ENCODE measurements around the gene RDM1. TPM values are rescaled to one million over a fixed set of nuclear protein-coding genes. Genes with fewer than 3 reads are reported as not detected.

RDM1 gene
- total and polyA plus RNA-seq, 2 donors (not counting 1 experiment from before 2014, with no cell fraction given): 0.48 to 0.83 TPM

DNA sequence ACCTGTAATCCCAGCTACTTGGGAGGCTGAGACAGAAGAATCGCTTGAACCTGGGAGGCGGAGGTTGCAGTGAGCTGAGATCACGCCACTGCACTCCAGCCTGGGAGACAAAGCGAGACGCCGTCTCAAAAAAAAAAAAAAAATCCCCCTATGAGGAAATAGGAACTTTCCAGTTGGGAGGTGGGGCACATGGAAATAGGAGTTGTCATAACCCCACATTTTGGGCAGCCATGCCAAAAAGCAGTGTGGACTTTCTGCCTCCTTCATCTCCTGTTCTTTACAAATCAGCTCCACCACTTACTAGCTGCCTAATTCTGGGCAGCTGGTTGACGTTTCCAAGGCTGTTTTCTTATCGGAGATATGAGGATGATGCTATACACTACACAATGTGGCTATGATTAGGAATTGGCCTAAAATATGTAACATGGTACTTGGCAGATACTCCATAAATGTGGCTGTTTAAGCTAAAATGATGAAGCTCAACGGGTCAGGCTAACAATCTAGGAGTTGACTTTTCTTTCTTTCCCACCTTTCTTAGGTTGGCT is 28.9 kb downstream of the RDM1 start:
- DNase-seq (ENCODE audit: low read depth in 2 of 2): no peak
- Histone ChIP-seq H3K9me3 (ENCODE audit: control insufficient read depth, insufficient read depth, low read depth, low read length) (no peaks in the 10 kb centered on the region), H3K4me1 (ENCODE audit: control insufficient read depth, extremely low read depth, insufficient read depth, low read length) (no peaks in the 10 kb centered on the region), H3K27ac (ENCODE audit: insufficient read depth, low read length) (no peak overlapping the region), H3K27me3 (ENCODE audit: control insufficient read depth, insufficient read depth, low read length) (no peaks in the 10 kb centered on the region), H3K4me2 (ENCODE audit: extremely low read depth, insufficient read depth, low read length) (no peak overlapping the region), H4K20me1 (ENCODE audit: control insufficient read depth, extremely low read depth, insufficient read depth, low read length) (no peaks in the 10 kb centered on the region), H3K36me3 (ENCODE audit: control insufficient read depth, insufficient read depth, low read length) (no peaks in the 10 kb centered on the region), H2AFZ (ENCODE audit: low read length) (no peak overlapping the region), H3K9ac (ENCODE audit: insufficient read depth, low read length) (no peak overlapping the region), H3K79me2 (ENCODE audit: control insufficient read depth, insufficient read depth, low read length) (no peaks in the 10 kb centered on the region), H3K4me3 (replicated peaks in 1 of 4; ENCODE audit: control extremely low read depth in 1 of 4, insufficient read depth in 1 of 4, low read depth in 3 of 4, low read length in 4 of 4) (no peak overlapping the region)
- TF ChIP-seq EZH2 (IDR thresholded peaks at IDR 0.05; ENCODE audit: low read length, missing control alignments): no peak
- TF ChIP-seq, protein P1, sequence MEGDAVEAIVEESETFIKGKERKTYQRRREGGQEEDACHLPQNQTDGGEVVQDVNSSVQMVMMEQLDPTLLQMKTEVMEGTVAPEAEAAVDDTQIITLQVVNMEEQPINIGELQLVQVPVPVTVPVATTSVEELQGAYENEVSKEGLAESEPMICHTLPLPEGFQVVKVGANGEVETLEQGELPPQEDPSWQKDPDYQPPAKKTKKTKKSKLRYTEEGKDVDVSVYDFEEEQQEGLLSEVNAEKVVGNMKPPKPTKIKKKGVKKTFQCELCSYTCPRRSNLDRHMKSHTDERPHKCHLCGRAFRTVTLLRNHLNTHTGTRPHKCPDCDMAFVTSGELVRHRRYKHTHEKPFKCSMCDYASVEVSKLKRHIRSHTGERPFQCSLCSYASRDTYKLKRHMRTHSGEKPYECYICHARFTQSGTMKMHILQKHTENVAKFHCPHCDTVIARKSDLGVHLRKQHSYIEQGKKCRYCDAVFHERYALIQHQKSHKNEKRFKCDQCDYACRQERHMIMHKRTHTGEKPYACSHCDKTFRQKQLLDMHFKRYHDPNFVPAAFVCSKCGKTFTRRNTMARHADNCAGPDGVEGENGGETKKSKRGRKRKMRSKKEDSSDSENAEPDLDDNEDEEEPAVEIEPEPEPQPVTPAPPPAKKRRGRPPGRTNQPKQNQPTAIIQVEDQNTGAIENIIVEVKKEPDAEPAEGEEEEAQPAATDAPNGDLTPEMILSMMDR (conservative IDR thresholded peaks at IDR 0.05 in 1 of 2, IDR thresholded peaks at IDR 0.05 in 1 of 2; ENCODE audit: low read depth in 1 of 2, low read length in 2 of 2): no peak

DNA sequence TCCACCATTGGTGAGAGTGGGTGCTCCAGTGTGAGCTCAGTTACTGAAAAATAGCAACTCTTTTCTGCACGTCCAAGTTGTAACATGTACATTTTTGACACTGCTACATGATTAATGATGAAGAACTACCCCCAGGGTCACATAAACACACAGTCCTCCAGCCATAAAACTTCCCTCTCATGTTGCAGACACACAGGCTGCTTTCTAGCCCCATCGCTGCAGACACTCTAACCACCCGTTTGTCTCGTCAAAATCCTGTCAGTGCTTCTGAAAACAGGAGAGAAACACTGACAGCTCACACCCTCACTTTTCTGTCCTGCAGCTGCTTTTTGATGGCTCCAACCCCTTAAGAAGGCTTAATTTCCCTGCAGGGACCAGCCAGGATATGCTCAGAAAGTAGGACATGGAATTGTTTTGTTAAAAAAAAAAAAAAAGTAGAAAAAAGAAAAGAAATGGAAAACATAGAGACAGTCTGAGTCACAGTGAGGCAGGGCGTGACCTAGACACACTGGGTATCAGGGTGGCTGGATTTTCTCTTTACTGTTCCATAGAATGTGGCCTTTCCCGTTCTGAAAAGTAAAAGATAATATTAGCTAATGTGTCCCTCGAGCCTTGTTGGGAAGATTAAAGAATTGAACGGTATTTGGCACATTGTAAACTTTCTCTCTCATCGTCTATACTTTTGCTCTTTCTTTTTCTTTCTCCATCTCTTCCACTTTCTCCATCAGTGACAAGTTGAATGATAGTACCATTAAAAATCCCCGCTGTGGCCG is 29.7 kb downstream of the RDM1 start:
- Histone ChIP-seq H3K27me3 (ENCODE audit: control insufficient read depth, insufficient read depth, low read length) (no peaks in the 10 kb centered on the region), H3K9me3 (ENCODE audit: control insufficient read depth, insufficient read depth, low read depth, low read length) (no peaks in the 10 kb centered on the region), H3K27ac (ENCODE audit: insufficient read depth, low read length) (no peak overlapping the region), H4K20me1 (ENCODE audit: control insufficient read depth, extremely low read depth, insufficient read depth, low read length) (no peaks in the 10 kb centered on the region), H3K4me2 (ENCODE audit: extremely low read depth, insufficient read depth, low read length) (no peak overlapping the region), H3K9ac (ENCODE audit: insufficient read depth, low read length) (no peak overlapping the region), H3K4me1 (ENCODE audit: control insufficient read depth, extremely low read depth, insufficient read depth, low read length) (no peaks in the 10 kb centered on the region), H3K4me3 (replicated peaks in 1 of 4; ENCODE audit: control extremely low read depth in 1 of 4, insufficient read depth in 1 of 4, low read depth in 3 of 4, low read length in 4 of 4) (no peak overlapping the region), H3K79me2 (ENCODE audit: control insufficient read depth, insufficient read depth, low read length) (no peaks in the 10 kb centered on the region), H3K36me3 (ENCODE audit: control insufficient read depth, insufficient read depth, low read length) (no peaks in the 10 kb centered on the region), H2AFZ (ENCODE audit: low read length) (no peak overlapping the region)
- TF ChIP-seq, protein P1 (conservative IDR thresholded peaks at IDR 0.05 in 1 of 2, IDR thresholded peaks at IDR 0.05 in 1 of 2; ENCODE audit: low read depth in 1 of 2, low read length in 2 of 2): no peak
- TF ChIP-seq EZH2 (IDR thresholded peaks at IDR 0.05; ENCODE audit: low read length, missing control alignments): no peak
- DNase-seq (ENCODE audit: low read depth in 2 of 2): peak in 1 of 2 donors; percentile 22

DNA sequence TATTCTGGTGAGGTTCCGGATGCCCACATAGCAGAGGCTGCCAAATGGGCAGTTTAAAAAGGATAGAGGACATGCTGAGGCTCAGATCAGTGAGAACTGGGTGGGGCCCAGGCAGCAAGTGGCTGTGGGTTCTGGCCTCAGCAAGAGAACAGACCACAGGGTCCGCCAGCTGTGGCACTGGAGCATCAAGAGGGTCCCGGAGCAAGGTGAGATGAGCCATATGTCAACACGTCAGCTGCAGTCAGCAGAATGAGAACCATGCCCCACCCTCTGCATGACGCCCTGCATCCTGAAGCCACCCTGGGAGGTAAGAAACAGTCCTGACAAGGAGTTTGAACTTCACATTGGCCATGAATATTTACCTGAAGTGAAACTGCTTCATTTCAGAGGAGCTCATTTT is 30.3 kb downstream of the RDM1 start:
- TF ChIP-seq, protein P1 (conservative IDR thresholded peaks at IDR 0.05 in 1 of 2, IDR thresholded peaks at IDR 0.05 in 1 of 2; ENCODE audit: low read depth in 1 of 2, low read length in 2 of 2): no peak
- no peak for TF ChIP-seq EZH2 (IDR thresholded peaks at IDR 0.05; ENCODE audit: low read length, missing control alignments)
- H3K9me3 ChIP-seq (ENCODE audit: control insufficient read depth, insufficient read depth, low read depth, low read length): no peaks in the 10 kb centered on the region
- no peak overlapping the region for H3K9ac ChIP-seq (ENCODE audit: insufficient read depth, low read length)
- DNase-seq (ENCODE audit: low read depth in 2 of 2): no peak
- no peaks in the 10 kb centered on the region for H3K79me2 ChIP-seq (ENCODE audit: control insufficient read depth, insufficient read depth, low read length)
- no peak overlapping the region for H3K4me2 ChIP-seq (ENCODE audit: extremely low read depth, insufficient read depth, low read length)
- no peak overlapping the region for H3K4me3 ChIP-seq (replicated peaks in 1 of 4; ENCODE audit: control extremely low read depth in 1 of 4, insufficient read depth in 1 of 4, low read depth in 3 of 4, low read length in 4 of 4)
- H3K36me3 ChIP-seq (ENCODE audit: control insufficient read depth, insufficient read depth, low read length): no peaks in the 10 kb centered on the region
- H4K20me1 ChIP-seq (ENCODE audit: control insufficient read depth, extremely low read depth, insufficient read depth, low read length): no peaks in the 10 kb centered on the region
- no peak overlapping the region for H3K27ac ChIP-seq (ENCODE audit: insufficient read depth, low read length)
- no peak overlapping the region for H2AFZ ChIP-seq (ENCODE audit: low read length)
- H3K4me1 ChIP-seq (ENCODE audit: control insufficient read depth, extremely low read depth, insufficient read depth, low read length): no peaks in the 10 kb centered on the region
- no peaks in the 10 kb centered on the region for H3K27me3 ChIP-seq (ENCODE audit: control insufficient read depth, insufficient read depth, low read length)

Measured in fibroblast of lung (primary cell).